Measurements from ENCODE around the gene KRT9. TPM values are rescaled to one million over a fixed set of nuclear protein-coding genes. Genes with fewer than 3 reads are reported as not detected.

KRT9 gene
- total and polyA plus RNA-seq, 2 of the 13 experiments (the other 11 are each of a cell fraction or from before 2014, with no cell fraction given), result not detected

- FAIRE-seq (no peak), DNase-seq (ENCODE audit: low spot score) (no peak), ATAC-seq (no peak)
- Histone ChIP-seq H3K4me3 (replicated peaks in 1 of 3; ENCODE audit: insufficient read depth in 1 of 3, low read depth in 2 of 3, low read length in 3 of 3) (no peak overlapping the region), H3K4me2 (ENCODE audit: low read depth, low read length) (no peak overlapping the region), H2AFZ (ENCODE audit: low read length) (no peak overlapping the region), H3K9me3 (ENCODE audit: low read length) (no peaks in the 10 kb centered on the region), H3K27me3 (ENCODE audit: control insufficient read depth in 1 of 2, insufficient read depth in 2 of 2, low read length in 2 of 2) (peaks cover 7 to 46% of the 10 kb centered on the region in 2 experiments; a peak in 3 of 5 replicates), H3K36me3 (replicated peaks in 1 of 2; ENCODE audit: control insufficient read depth in 1 of 2, insufficient read depth in 2 of 2, low read length in 2 of 2) (no peaks in the 10 kb centered on the region), H3K9ac (ENCODE audit: insufficient read depth, low read depth, low read length) (no peak overlapping the region), H3K79me2 (ENCODE audit: insufficient read depth, low read length) (no peaks in the 10 kb centered on the region), H4K20me1 (ENCODE audit: insufficient read depth, low read length) (no peaks in the 10 kb centered on the region), H3K4me1 (ENCODE audit: insufficient read depth, low read length) (no peaks in the 10 kb centered on the region), H3K27ac (ENCODE audit: extremely low read length, insufficient read depth, low read length) (no peak overlapping the region)
- ChIA-PET POLR2A (no interaction called here), CTCF (ENCODE audit: low intra/inter-chr PET ratio, low total read pairs) (no interaction called here)
- TF ChIP-seq DNMT3B (CRISPR knock-in tag; conservative IDR thresholded peaks at IDR 0.05) (no peak), AFF4 (CRISPR knock-in tag; IDR thresholded peaks at IDR 0.05) (no peak), MYNN (CRISPR knock-in tag; IDR thresholded peaks at IDR 0.05; ENCODE audit: low read depth) (no peak), CHD4 (IDR thresholded peaks at IDR 0.05; ENCODE audit: borderline replicate concordance, low read length) (no peak), ZNF33A (CRISPR knock-in tag; IDR thresholded peaks at IDR 0.05; ENCODE audit: borderline replicate concordance) (no peak), ZNF784 (CRISPR knock-in tag; IDR thresholded peaks at IDR 0.05; ENCODE audit: borderline replicate concordance) (no peak), ZMYM2 (CRISPR knock-in tag; IDR thresholded peaks at IDR 0.05) (no peak), ZBTB34 (CRISPR knock-in tag; IDR thresholded peaks at IDR 0.05) (no peak), DR1 (CRISPR knock-in tag; IDR thresholded peaks at IDR 0.05) (no peak), RBFOX2 (IDR thresholded peaks at IDR 0.05; ENCODE audit: low read depth, low read length) (no peak)
- 3% methylated on average over 6 of the region's 8 CpGs for WGBS (ENCODE audit: low lambda C conversion rate)
- in situ Hi-C loops (cut with HindIII; ENCODE audit: extremely low pct_ligation_motif_present, low pct_unique_long_range_greater_than_20kb) (no loop called here), intact Hi-C loops (cut with micrococcal nuclease; ENCODE audit: unreplicated experiment) (no loop called here)
- BruUV-seq (replicated peaks), result no TSS peak
Measured at GRCh38 chr17:41588126-41588810, 16.4 kb upstream of the KRT9 start.

Data from HepG2 (cell line).